MCF 10A (cell line): ENCODE measurements around the gene TMSB10. TPM values are rescaled to one million over a fixed set of nuclear protein-coding genes. Genes with fewer than 3 reads are reported as not detected.

ENCODE experiments used
- BruUV-seq: library from RNA; stranded (reverse); fragments of 400-500 nt; replicated peaks from 2 replicates; lab custom pipeline; 2021; lab: Mats Ljungman, UMichigan
- CTCF ChIA-PET: fragments of 300-600 bp; sonication (Branson Sonifier 250); formaldehyde crosslinking; extraction: SDS; loops from one replicate; lab custom pipeline; 2021; ENCODE audit warnings: antibody characterized with exemption, inconsistent platforms; lab: Yijun Ruan, JAX
- POLR2A ChIA-PET: fragments of 300-600, 350-650 bp; sonication (Branson Sonifier 250); formaldehyde crosslinking; extraction: SDS; loops from one replicate; lab custom pipeline; 2020; ENCODE audit warnings: antibody characterized with exemption, inconsistent platforms; lab: Yijun Ruan, JAX
- DNase-seq: peaks from one replicate; pipeline ENCODE4 v3.0.0-alpha.2; 2018; ENCODE audit not compliant: unreplicated experiment
- H3K27ac Mint-ChIP-seq: one replicate; pipeline ENCODE4 v1.8.0; 2022; ENCODE audit warnings: mild to moderate bottlenecking, low read depth, mixed read lengths; ENCODE audit not compliant: unreplicated experiment
- H3K27me3 Mint-ChIP-seq: one replicate; pipeline ENCODE4 v1.8.0; 2022; ENCODE audit warnings: mixed read lengths; ENCODE audit not compliant: insufficient read depth, unreplicated experiment
- H3K36me3 Mint-ChIP-seq: one replicate; pipeline ENCODE4 v1.8.0; 2022; ENCODE audit warnings: mild to moderate bottlenecking, moderate library complexity, mixed read lengths; ENCODE audit not compliant: insufficient read depth, unreplicated experiment
- H3K4me1 Mint-ChIP-seq: one replicate; pipeline ENCODE4 v1.8.0; 2022; ENCODE audit warnings: mixed read lengths; ENCODE audit not compliant: insufficient read depth, unreplicated experiment
- H3K4me3 Mint-ChIP-seq: one replicate; pipeline ENCODE4 v1.8.0; 2022; ENCODE audit warnings: mild to moderate bottlenecking, moderate library complexity, mixed read lengths; ENCODE audit not compliant: unreplicated experiment
- H3K9me3 Mint-ChIP-seq: one replicate; pipeline ENCODE4 v1.8.0; 2022; ENCODE audit warnings: mixed read lengths; ENCODE audit not compliant: unreplicated experiment
- intact Hi-C: fragments of 100-400 bp; cut with micrococcal nuclease; formaldehyde crosslinking; loops from 2 replicates; pipeline ENCODE4 v1.14.1; 2022
- total RNA-seq: library from RNA; stranded (reverse); gene quantifications from 2 replicates; pipeline ENCODE4 v1.2.3, GENCODE V29; 2022
- TF ChIP-seq, protein P1 (sequence below): fragments of 200-600 bp; IDR thresholded peaks from one replicate; pipeline ENCODE4 v1.8.0; 2022; ENCODE audit warnings: antibody characterized with exemption, mild to moderate bottlenecking; ENCODE audit not compliant: unreplicated experiment

Gene TMSB10
- total RNA-seq, 1 experiment from 2014 or later: 3,349 TPM

GRCh38 chr2:84882775-84883550, 22.5 kb upstream of the TMSB10 start:
- H3K36me3 Mint-ChIP-seq: no peaks in the 10 kb centered on the region
- H3K27ac Mint-ChIP-seq: peak overlapping the region; percentile 52
- H3K4me1 Mint-ChIP-seq: peaks cover 17% of the 10 kb centered on the region
- H3K27me3 Mint-ChIP-seq: no peaks in the 10 kb centered on the region
- peak overlapping the region; percentile 88 for H3K4me3 Mint-ChIP-seq
- H3K9me3 Mint-ChIP-seq: no peaks in the 10 kb centered on the region
- no peak for DNase-seq
- intact Hi-C loops: loop anchor here (1.0 to 5.0 kb wide), 6 partner anchors 16 to 388 kb away; no protein-coding TSS in a partner anchor
- BruUV-seq: no TSS peak
- POLR2A ChIA-PET: interaction anchor here (0.7 to 3.3 kb wide), 13 partner anchors 11 to 444 kb away, joined by 3 to 58 read pairs (median 4); partner anchors contain the start of genes SUCLG1 and TMSB10
- TF ChIP-seq, protein P1, sequence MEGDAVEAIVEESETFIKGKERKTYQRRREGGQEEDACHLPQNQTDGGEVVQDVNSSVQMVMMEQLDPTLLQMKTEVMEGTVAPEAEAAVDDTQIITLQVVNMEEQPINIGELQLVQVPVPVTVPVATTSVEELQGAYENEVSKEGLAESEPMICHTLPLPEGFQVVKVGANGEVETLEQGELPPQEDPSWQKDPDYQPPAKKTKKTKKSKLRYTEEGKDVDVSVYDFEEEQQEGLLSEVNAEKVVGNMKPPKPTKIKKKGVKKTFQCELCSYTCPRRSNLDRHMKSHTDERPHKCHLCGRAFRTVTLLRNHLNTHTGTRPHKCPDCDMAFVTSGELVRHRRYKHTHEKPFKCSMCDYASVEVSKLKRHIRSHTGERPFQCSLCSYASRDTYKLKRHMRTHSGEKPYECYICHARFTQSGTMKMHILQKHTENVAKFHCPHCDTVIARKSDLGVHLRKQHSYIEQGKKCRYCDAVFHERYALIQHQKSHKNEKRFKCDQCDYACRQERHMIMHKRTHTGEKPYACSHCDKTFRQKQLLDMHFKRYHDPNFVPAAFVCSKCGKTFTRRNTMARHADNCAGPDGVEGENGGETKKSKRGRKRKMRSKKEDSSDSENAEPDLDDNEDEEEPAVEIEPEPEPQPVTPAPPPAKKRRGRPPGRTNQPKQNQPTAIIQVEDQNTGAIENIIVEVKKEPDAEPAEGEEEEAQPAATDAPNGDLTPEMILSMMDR: no peak
- CTCF ChIA-PET: interaction anchor here (0.5 to 3.5 kb wide), 23 partner anchors 8 to 418 kb away, joined by 3 to 21 read pairs (median 3); no protein-coding TSS in a partner anchor

GRCh38 chr2:84884449-84884848, 21.0 kb upstream of the TMSB10 start:
- intact Hi-C loops: loop anchor here (5.0 kb wide), 1 partner anchor 252 kb away; no protein-coding TSS in a partner anchor
- POLR2A ChIA-PET: interaction anchor here (1.9 kb wide), 1 partner anchor 10 kb away, joined by 7 read pairs; no protein-coding TSS in a partner anchor
- no peak for DNase-seq
- no peak overlapping the region for H3K27ac Mint-ChIP-seq
- H3K9me3 Mint-ChIP-seq: no peaks in the 10 kb centered on the region
- BruUV-seq: no TSS peak
- CTCF ChIA-PET: interaction anchor here (1.2 to 2.8 kb wide), 2 partner anchors 10 to 42 kb away, joined by 3 to 12 read pairs; no protein-coding TSS in a partner anchor
- H3K4me3 Mint-ChIP-seq: no peak overlapping the region
- H3K27me3 Mint-ChIP-seq: no peaks in the 10 kb centered on the region
- peaks cover 23% of the 10 kb centered on the region for H3K4me1 Mint-ChIP-seq
- TF ChIP-seq, protein P1: no peak
- no peaks in the 10 kb centered on the region for H3K36me3 Mint-ChIP-seq

GRCh38 chr2:84885111-84885510, 20.3 kb upstream of the TMSB10 start:
- intact Hi-C loops: no loop called here
- H3K27ac Mint-ChIP-seq: no peak overlapping the region
- TF ChIP-seq, protein P1: no peak
- H3K9me3 Mint-ChIP-seq: no peaks in the 10 kb centered on the region
- H3K4me3 Mint-ChIP-seq: no peak overlapping the region
- H3K27me3 Mint-ChIP-seq: no peaks in the 10 kb centered on the region
- DNase-seq: no peak
- POLR2A ChIA-PET: no interaction called here
- H3K4me1 Mint-ChIP-seq: peaks cover 23% of the 10 kb centered on the region
- BruUV-seq: no TSS peak
- H3K36me3 Mint-ChIP-seq: no peaks in the 10 kb centered on the region
- CTCF ChIA-PET: interaction anchor here (0.6 to 3.0 kb wide), 2 partner anchors 41 to 45 kb away, joined by 3 to 18 read pairs; no protein-coding TSS in a partner anchor

GRCh38 chr2:84886791-84887190, 18.7 kb upstream of the TMSB10 start:
- TF ChIP-seq, protein P1: no peak
- no peak for DNase-seq
- Mint-ChIP-seq H3K36me3 (no peaks in the 10 kb centered on the region), H3K4me3 (no peak overlapping the region), H3K4me1 (peaks cover 18% of the 10 kb centered on the region), H3K27ac (no peak overlapping the region), H3K9me3 (no peaks in the 10 kb centered on the region), H3K27me3 (no peaks in the 10 kb centered on the region)
- POLR2A ChIA-PET: interaction anchor here (1.9 to 7.0 kb wide), 3 partner anchors 10 to 20 kb away, joined by 5 to 65 read pairs (median 16); partner anchors contain the start of gene TMSB10
- intact Hi-C loops: no loop called here
- no TSS peak for BruUV-seq
- CTCF ChIA-PET: interaction anchor here (0.8 to 3.0 kb wide), 3 partner anchors 9 to 360 kb away, joined by 3 to 18 read pairs (median 4); no protein-coding TSS in a partner anchor
